Activated CD8-positive, alpha-beta memory T cell treated with anti-CD3 and anti-CD28 coated beads, Interleukin-2, amount 50 U/mL, for 48 hours (primary cell): ENCODE measurements around the gene LVRN.

Experiments used
- DNase-seq: peaks from one replicate; pipeline ENCODE4 v3.0.0-alpha.2; 2020

Gene LVRN

DNA sequence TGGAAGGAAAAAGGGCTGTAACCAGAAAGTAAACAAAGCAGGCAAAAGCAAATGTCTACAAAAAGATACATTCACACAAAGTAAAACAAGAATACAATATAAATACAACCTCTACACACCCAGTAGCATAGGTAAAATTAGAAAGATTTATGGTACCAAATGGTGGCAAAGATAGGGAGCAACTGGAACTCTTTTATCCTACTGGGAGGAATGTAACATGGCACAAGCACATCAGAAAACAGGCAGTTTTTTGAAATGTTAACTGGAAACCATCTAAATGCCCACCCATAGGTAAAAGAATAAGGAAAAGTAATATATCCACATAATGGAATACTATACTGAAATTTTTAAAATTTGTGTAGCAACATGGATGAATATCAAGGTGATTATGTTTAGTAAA lies 61.3 kb downstream of the LVRN start:
- no peak for DNase-seq

GRCh38 chr5:116025866-116026265 lies 63.6 kb downstream of the LVRN start:
- no peak for DNase-seq

DNA sequence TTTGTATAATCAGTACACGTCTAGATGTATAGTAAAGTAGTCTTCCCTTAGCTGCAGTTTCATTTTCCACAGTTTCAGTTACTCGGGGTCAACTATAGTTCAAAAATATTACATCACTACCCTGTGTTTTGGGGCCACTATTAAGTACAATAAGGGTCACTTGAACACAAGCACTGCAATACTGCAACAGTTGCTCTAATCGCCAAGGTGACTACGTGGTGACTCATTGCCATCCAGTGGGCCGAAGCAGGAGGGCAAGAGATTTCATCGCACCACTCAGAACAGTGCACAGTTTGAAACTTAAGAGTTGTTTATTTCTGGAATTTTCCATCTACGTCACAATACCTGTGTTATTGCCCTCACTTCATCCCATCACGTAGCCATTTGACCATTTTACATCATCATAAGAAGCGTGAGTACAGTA lies 69.8 kb downstream of the LVRN start, which contains the start of gene ARL14EPL:
Gene ARL14EPL, plus strand, starts transcription at position 379 of the 424 bp plus-strand sequence. CDS start 18,994 bp downstream, outside the sequence.
- DNase-seq: no peak

GRCh38 chr5:116032991-116033390 lies 70.7 kb downstream of the LVRN start:
- no peak for DNase-seq

- DNase-seq: no peak
These were observed 72.8 kb downstream of the LVRN start for GRCh38 chr5:116035123-116035522.

GRCh38 chr5:116037236-116037822 lies 75.1 kb downstream of the LVRN start:
- DNase-seq: no peak

DNA sequence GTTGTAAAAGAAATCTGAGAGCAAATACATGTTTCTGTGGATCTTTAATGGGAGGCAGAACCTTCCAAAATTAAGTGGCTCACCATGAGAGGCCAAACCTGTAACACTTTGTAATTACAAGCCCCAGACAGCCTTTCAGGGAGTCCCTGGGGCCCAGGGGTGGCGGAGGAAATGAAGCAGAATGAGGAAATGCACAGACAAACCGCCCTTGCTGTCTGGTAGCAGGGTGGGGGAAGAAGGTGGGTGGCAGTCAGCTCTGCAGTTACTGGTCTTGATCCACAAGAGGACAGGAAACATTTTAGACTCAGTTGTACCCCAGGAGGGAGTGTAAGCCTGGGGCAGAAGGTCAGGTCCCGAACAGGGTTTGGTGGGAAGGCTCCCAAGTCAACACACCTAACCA lies 76.5 kb downstream of the LVRN start:
- no peak for DNase-seq

- DNase-seq: no peak
These were observed 80.1 kb downstream of the LVRN start for GRCh38 chr5:116042375-116042774.

DNA sequence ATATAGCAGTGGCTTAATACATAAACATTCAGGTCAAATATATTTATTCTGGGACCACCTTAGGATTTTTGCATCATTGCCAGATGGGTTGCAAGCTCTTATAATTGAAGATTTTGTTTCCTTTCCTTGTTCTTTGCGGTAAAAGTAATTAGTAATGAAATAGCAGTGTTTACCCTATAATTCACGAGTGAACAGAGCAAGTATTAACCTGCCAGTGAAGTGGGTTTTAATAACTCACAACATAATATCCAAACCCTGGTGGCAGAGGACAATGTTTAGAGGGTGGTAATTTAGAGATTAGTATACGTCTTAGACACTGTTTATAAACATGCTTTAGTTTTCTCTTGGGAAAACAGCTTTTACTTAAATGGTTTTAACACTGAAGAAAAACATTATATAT lies 81.8 kb downstream of the LVRN start:
- no peak for DNase-seq

DNA sequence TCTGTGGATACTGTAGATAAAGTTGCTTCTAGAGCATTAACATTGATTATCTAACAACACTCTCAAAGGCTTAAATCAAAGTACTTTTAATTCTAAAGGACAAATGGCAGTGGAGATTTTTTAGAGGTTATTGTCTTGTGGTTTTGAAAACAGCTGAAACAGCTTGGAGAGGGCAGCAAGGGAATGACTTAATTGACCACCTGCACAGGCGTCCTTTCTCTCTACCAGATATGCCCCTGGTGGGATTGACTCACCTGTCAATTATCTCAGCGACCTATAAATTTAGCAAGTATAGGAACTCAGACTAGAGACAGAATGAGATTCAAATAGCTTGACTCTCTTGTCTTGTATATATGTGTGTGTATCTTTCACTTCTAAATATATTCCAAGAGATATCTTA lies 83.5 kb downstream of the LVRN start:
- DNase-seq: no peak

- DNase-seq: no peak
These were observed 84.0 kb downstream of the LVRN start for GRCh38 chr5:116046261-116046660.

- DNase-seq: no peak
These were observed 84.5 kb downstream of the LVRN start for GRCh38 chr5:116046823-116047222.

DNA sequence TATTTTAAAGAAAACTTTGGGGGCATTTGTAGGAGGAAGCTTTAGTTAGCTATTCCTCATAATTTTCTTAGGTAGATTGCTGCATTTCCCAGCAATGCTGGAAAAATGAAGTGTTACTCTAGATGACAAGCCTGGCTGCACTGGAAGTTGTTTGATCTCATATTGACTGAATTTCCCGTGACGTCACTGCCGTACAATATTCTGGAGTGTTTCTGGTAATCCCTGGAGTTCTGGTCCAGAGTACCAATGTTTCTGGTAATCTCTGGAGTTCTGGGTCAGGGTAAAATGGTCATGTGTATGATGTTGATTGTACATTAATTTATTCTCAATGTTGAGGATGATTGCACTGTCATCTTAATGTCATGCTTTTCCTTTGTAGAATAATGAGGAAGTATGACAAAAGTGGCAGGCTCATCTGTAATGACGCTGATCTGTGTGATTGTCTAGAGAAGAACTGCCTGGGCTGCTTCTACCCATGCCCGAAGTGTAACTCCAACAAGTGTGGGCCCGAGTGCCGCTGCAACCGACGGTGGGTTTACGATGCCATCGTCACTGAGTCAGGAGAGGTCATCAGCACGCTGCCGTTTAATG lies 96.2 kb downstream of the LVRN start:
- no peak for DNase-seq

GRCh38 chr5:116062352-116062751 lies 100.1 kb downstream of the LVRN start:
- DNase-seq: no peak

DNA sequence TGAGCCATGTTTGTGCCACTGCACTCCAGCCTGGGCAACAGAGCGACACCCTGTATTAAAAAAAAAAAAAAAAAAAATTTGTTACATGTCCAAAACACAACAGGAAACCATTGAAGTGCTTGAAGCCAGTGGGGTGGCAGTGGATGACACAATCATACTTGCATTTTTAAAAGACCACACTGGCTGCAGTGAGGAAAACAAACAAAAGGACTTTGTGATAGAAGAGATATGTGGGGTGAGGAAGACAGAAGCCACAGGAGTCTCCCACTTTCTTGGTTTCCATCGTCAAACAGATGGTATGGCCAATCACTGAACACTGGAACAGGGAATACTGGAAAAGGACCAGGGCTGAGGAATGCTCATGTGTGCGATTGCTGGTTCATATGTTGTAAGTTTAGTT lies 101.7 kb downstream of the LVRN start:
- no peak for DNase-seq

- DNase-seq: no peak
These were observed 105.9 kb downstream of the LVRN start for GRCh38 chr5:116068028-116068632.

- no peak for DNase-seq
These were observed 108.9 kb downstream of the LVRN start for GRCh38 chr5:116071211-116071610.

DNA sequence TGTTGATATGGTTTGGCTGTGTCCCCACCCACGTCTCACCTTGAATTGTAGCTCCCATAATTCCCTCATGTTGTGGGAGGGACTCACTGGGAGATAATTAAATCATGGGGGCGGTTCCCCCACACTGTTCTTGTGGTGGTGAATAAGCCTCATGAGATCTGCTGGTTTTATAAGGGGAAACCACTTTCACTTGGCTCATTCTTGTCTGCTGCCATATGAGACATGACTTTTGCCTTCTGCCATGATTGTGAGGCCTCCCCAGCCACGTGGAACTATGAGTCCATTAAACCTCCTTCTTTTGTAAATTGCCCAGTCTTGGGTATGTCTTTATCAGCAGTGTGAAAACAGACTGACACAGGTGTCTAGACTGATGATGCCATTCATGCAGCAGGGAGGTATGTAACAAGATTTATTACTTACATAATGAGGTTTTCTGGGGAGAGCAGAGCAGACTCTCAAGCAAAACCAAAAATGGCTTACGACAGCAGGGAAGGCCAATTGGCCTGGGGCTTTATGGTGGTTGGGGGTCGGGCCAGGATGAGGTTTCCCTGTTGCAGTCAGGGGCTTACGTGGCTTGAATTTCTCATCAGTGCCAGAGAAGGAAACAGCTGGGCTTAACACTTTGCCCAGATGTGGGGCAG lies 113.0 kb downstream of the LVRN start:
- no peak for DNase-seq

GRCh38 chr5:116076496-116076895 lies 114.2 kb downstream of the LVRN start:
- DNase-seq: no peak
